GM15510 (cell line): ENCODE data around the gene MEX3B.

Experiments used
- POLR2A ChIP-seq: IDR thresholded peaks from 3 replicates; pipeline ENCODE4 v1.6.1; 2011; ENCODE audit warnings: borderline replicate concordance; ENCODE audit not compliant: insufficient read length; ENCODE audit errors: extremely low read depth

MEX3B gene

GRCh38 chr15:82045892-82046665 is at the start of gene MEX3B:
Gene MEX3B (minus strand): TSS chr15:82046018. CDS start chr15:82045705, 313 bp downstream.
- TF ChIP-seq POLR2A: peak; percentile 30

DNA sequence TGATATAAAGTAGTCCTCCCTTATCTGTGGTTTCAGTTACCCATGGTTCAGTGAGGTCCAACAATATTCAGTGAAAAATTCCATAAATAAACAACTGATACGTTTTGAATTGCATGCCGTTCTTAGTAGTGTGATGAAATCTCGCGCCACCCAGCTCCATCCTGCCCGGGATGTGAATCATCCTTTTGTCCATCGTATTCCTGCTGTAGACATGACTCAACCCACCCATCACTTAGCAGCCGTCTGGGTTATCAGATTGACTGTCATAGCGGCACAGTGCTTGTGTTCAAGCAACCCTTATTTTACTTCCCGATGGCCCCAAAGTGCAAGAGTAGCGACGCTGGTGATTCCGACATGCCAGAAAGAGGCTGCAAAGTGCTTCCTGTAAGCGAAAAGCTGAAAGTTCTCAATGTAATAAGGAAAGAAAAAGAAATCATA is 48.0 kb upstream of the MEX3B start:
- TF ChIP-seq POLR2A: no peak

DNA sequence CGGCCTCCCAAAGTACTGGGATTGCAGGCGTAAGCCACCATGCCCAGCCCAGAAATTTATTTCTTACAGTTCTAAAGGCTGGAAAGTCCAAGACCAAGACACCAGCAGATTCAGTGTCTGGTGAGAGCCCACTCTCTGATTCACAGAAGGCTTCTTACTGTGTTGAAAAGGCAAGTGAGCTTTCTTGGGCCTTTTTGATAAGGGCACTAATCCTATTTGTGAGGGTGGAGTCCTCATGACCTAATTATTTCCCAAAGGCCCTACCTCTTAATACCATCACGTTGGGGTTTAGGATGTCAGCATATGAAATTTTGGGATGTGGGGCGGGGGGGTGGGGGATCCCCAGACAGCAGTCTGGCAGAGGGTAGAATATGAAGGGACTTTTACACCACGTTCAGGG is 47.5 kb upstream of the MEX3B start:
- no peak for TF ChIP-seq POLR2A

GRCh38 chr15:82091636-82092140 is 45.9 kb upstream of the MEX3B start:
- no peak for TF ChIP-seq POLR2A

DNA sequence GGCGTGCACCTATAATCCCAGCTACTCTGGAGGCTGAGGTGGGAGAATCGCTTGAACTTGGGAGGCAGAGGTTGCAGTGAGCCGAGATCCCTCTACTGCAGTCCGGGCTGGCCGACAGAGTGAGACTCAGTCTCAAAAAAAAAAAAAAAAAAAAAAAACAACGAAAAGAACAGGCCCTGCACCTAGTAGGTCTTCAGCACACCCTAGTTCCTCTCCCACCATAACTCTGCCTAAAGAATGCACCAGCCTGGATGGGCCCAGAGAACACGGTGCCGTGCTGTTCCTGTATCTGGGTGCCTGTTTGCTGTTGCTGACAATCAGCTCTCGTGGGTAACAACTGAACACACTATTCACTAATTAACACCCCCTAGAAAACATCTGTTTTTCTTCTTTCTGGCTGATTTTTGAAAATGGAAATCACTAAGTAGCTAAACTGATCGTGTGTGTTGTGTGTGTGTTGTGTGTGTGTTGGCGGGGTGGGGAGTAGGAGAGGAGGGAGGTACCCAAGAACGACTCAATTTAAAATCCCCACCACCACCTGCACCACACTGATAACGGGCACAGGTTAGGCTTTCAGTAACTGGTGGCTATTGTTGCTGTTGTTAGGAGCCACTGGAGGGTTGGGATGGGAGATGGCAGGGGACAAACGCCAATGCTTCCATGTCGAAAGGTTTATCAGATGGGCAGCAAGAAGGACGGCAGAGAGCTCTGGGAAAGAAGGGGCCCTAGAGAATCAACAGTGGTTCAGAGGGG is 40.6 kb upstream of the MEX3B start:
- no peak for TF ChIP-seq POLR2A

- TF ChIP-seq POLR2A: no peak
Observed at GRCh38 chr15:82081914-82082762, 36.3 kb upstream of the MEX3B start.

DNA sequence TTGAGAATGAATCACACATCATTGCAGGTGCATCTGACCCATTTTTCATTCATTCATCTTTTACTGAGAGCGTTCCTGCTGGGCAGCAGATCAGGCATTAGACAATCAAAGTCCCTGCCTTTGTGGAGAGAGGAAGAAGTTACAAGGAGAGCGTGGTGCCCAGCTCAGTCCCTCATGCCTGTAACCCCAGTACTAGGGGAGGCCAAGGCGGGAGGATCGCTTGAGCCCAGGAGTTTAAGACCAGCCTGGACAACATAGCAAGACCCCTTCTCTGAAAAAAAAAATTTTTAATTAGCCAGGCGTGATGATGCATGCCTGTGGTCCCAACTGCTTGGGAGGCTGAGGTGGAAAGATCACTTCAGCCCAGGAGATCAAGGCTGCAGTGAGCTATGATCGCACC is 35.0 kb upstream of the MEX3B start:
- TF ChIP-seq POLR2A: no peak

DNA sequence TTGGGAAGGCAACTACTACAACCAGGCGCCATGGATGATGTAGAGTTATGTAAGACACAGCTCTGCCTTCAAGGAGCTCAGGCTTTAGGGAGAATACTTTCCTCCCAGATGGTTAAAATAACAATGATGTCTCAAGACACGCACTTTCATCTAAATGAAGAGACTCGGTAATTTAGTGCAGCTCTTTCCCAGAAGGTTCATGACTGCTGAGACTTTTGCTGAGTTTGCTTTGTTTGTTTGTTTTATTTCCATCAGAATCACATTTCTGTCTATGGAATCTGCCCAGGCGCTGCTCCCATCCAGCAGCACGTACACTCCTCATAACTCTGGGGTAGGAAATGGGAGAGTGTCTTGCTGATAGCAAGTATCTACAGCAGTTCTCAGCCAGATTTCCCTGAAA is 33.9 kb upstream of the MEX3B start:
- no peak for TF ChIP-seq POLR2A

DNA sequence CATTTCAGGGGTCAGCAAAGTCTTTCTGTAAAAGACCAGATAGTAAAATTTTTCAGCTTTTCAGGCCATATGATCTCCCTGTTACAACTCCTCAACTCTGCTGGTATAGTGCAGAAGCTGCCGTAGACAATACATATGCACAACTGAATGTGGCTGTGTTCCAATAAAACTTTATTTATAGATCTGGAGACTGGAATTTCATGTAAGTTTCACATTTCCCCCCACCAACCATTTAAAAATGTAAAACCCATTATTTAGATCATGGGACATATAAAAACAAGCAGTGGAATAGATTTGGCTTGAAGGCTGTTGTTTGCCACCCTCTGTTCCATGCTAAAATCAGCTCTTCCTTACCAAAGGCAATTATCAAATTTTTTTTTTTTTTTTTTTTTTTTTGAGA is 28.8 kb upstream of the MEX3B start:
- TF ChIP-seq POLR2A: no peak

GRCh38 chr15:82072926-82073537 is 27.2 kb upstream of the MEX3B start:
- no peak for TF ChIP-seq POLR2A

GRCh38 chr15:82066455-82066854 is 20.6 kb upstream of the MEX3B start:
- TF ChIP-seq POLR2A: no peak

DNA sequence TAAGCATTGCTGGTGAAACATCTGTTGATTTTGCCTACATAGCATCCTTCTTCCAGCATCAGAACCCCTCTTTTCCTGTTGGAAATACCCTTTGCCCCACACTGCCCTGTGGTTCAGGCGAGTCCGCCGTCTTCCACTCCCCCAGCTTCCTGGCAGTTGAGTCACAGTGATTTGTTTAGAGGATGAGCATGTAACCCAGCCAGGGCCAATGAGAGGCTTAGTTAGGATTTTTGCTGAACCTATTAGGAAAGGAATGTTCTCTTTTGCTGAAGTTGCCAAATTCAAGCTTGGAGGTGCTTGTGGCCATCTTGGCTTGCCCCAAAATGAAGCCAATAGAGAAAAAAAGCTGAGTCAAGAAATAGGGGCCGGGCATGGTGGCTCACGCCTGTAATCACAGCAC is 19.0 kb upstream of the MEX3B start:
- TF ChIP-seq POLR2A: no peak

GRCh38 chr15:82062479-82063454 is 16.9 kb upstream of the MEX3B start:
- no peak for TF ChIP-seq POLR2A
